GM12878 (cell line): ENCODE results near the gene DERA. TPM values are rescaled to one million over a fixed set of nuclear protein-coding genes. Genes with fewer than 3 reads are reported as not detected.

ENCODE experiments used
- ATAC-seq: fragments of 200-7000 bp; cut with Tn5 transposase; 3 replicates; pipeline ENCODE4 v1.9.1; 2020; ENCODE audit warnings: mild to moderate bottlenecking, moderate library complexity
- BruUV-seq: library from RNA; stranded (reverse); fragments of 400-500 nt; replicated peaks from 2 replicates; lab custom pipeline; 2021; lab: Mats Ljungman, UMichigan
- CTCF ChIA-PET: fragments of 300-600 bp; sonication (Branson Sonifier 250); formaldehyde crosslinking; extraction: SDS; loops from one replicate; lab custom pipeline; 2021; ENCODE audit warnings: inconsistent platforms; lab: Yijun Ruan, JAX
- POLR2A ChIA-PET: fragments of 350-600 bp; formaldehyde crosslinking; extraction: SDS; loops from one replicate; lab custom pipeline; 2021; ENCODE audit warnings: inconsistent platforms; lab: Charles Lee
- RAD21 ChIA-PET: fragments of 300-600 bp; sonication (Branson Sonifier 250); formaldehyde crosslinking; loops from one replicate; lab custom pipeline; 2023; ENCODE audit warnings: antibody characterized with exemption; ENCODE audit not compliant: unreplicated experiment; lab: Charles Lee
- SMC1A ChIA-PET: fragments of 300-600 bp; sonication (Branson Sonifier 250); formaldehyde crosslinking; loops from one replicate; lab custom pipeline; 2023; ENCODE audit not compliant: unreplicated experiment, uncharacterized antibody; lab: Charles Lee
- DNase-seq: peaks from one replicate; pipeline ENCODE4 v3.0.0-alpha.2; 2011; ENCODE audit warnings: low read depth, low spot score
- FAIRE-seq: peaks from 3 replicates; lab custom pipeline; 2011; peaks lifted over from hg19 to GRCh38; lab: Jason Lieb, UNC
- H2AFZ ChIP-seq: 2 replicates; pipeline ENCODE4 v1.6.0; 2011; ENCODE audit warnings: low read depth, low read length, control low read depth; ENCODE audit not compliant: control insufficient read depth
- H3K27ac ChIP-seq: 2 replicates; pipeline ENCODE4 v1.5.1; 2011; ENCODE audit warnings: control low read depth; ENCODE audit not compliant: control insufficient read depth, insufficient read depth
- H3K27me3 ChIP-seq, 2 experiments: replicated peaks in 1 of 2; 2 replicates each; pipeline versions ENCODE4 v1.6.0 to v1.6.1; 2011; ENCODE audit warnings: low read length in 1 of 2; ENCODE audit not compliant: control insufficient read depth in 2 of 2, insufficient read depth in 2 of 2
- H3K36me3 ChIP-seq, 2 experiments: 2 replicates each; pipeline ENCODE4 v1.5.1; 2011; ENCODE audit warnings: low read length in 1 of 2; ENCODE audit not compliant: control insufficient read depth in 2 of 2, insufficient read depth in 2 of 2
- H3K4me1 ChIP-seq: 2 replicates; pipeline ENCODE4 v1.6.1; 2011; ENCODE audit warnings: mild to moderate bottlenecking, low read length, moderate library complexity, mixed read lengths; ENCODE audit not compliant: control insufficient read depth, insufficient read depth
- H3K4me2 ChIP-seq: 2 replicates; pipeline ENCODE4 v1.6.0; 2011; ENCODE audit warnings: control low read depth; ENCODE audit not compliant: control insufficient read depth, insufficient read depth
- H3K4me3 ChIP-seq: fragments of 200-600 bp; sonication (generic); 2 replicates; pipeline ENCODE4 v1.5.1; 2016
- H3K79me2 ChIP-seq: 2 replicates; pipeline ENCODE4 v1.6.0; 2011; ENCODE audit warnings: low read length; ENCODE audit not compliant: control insufficient read depth, insufficient read depth
- H3K9ac ChIP-seq: 2 replicates; pipeline ENCODE4 v1.8.0; 2011; ENCODE audit warnings: low read length, control low read depth, mixed read lengths; ENCODE audit not compliant: control insufficient read depth, insufficient read depth
- H3K9me3 ChIP-seq: replicated peaks from 3 replicates; pipeline ENCODE4 v1.5.1; 2011; ENCODE audit warnings: mild to moderate bottlenecking, low read length; ENCODE audit not compliant: control insufficient read depth, insufficient read depth
- H4K20me1 ChIP-seq: 2 replicates; pipeline ENCODE4 v1.6.0; 2011; ENCODE audit not compliant: control insufficient read depth, insufficient read depth
- BCLAF1 ChIP-seq: fragments of 450-650 bp; IDR thresholded peaks from 2 replicates; pipeline ENCODE4 v1.6.1; 2017; ENCODE audit warnings: antibody characterized with exemption, mild to moderate bottlenecking, moderate library complexity
- CEBPB ChIP-seq, 2 experiments: fragments of 150-350 bp in 1 of 2; IDR thresholded peaks; 2 replicates each; pipeline ENCODE4 v1.6.1; 2012 to 2014; ENCODE audit warnings: low read depth in 2 of 2, low read length in 2 of 2, borderline replicate concordance in 1 of 2, inconsistent platforms in 1 of 2
- EGR1 ChIP-seq, 2 experiments: IDR thresholded peaks; 1 replicate in 1 of 2; 2 replicates in 1 of 2; pipeline ENCODE4 v1.6.1; 2011 to 2012; ENCODE audit warnings: low read depth in 2 of 2, low read length in 2 of 2, borderline replicate concordance in 1 of 2, mild to moderate bottlenecking in 1 of 2, moderate library complexity in 1 of 2
- GATAD2B ChIP-seq: fragments of 450-650 bp; conservative IDR thresholded peaks from 2 replicates; pipeline ENCODE4 v1.6.1; 2017; ENCODE audit warnings: low read depth, mild to moderate bottlenecking, moderate library complexity
- HCFC1 ChIP-seq: fragments of 150-350 bp; IDR thresholded peaks from 2 replicates; pipeline ENCODE4 v1.6.1; 2014; ENCODE audit warnings: low read length
- MEF2B ChIP-seq: fragments of 450-650 bp; IDR thresholded peaks from 2 replicates; pipeline ENCODE4 v1.6.1; 2018; ENCODE audit warnings: mild to moderate bottlenecking, moderate library complexity; ENCODE audit not compliant: partially characterized antibody, poor library complexity, severe bottlenecking
- POU2F2 ChIP-seq: IDR thresholded peaks from 3 replicates; pipeline ENCODE4 v1.6.1; 2011; ENCODE audit warnings: low read depth, mild to moderate bottlenecking, low read length, borderline replicate concordance
- RAD51 ChIP-seq: fragments of 450-650 bp; IDR thresholded peaks from 2 replicates; pipeline ENCODE4 v1.6.1; 2016; ENCODE audit warnings: moderate library complexity, mild to moderate bottlenecking, inconsistent platforms
- RELA ChIP-seq: fragments of 450-650 bp; IDR thresholded peaks from 2 replicates; pipeline ENCODE4 v1.8.0; 2014; ENCODE audit warnings: borderline replicate concordance; ENCODE audit not compliant: partially characterized antibody
- SREBF2 ChIP-seq: IDR thresholded peaks from 2 replicates; pipeline ENCODE4 v1.6.1; 2012; ENCODE audit warnings: mild to moderate bottlenecking, low read length
- SRF ChIP-seq, 2 experiments: IDR thresholded peaks; 2 replicates each; pipeline ENCODE4 v1.6.1; 2011; ENCODE audit warnings: low read depth in 2 of 2, low read length in 2 of 2, mild to moderate bottlenecking in 1 of 2, moderate library complexity in 1 of 2
- STAT1 ChIP-seq: fragments of 450-650 bp; conservative IDR thresholded peaks from 2 replicates; pipeline ENCODE4 v1.6.1; 2014; ENCODE audit warnings: antibody characterized with exemption, mild to moderate bottlenecking
- WRNIP1 ChIP-seq: IDR thresholded peaks from 2 replicates; pipeline ENCODE4 v1.6.1; 2011; ENCODE audit warnings: low read depth, low read length, improper control_type of control experiment, borderline replicate concordance
- YBX1 ChIP-seq: fragments of 450-650 bp; IDR thresholded peaks from 2 replicates; pipeline ENCODE4 v1.6.1; 2016; ENCODE audit warnings: antibody characterized with exemption
- ZBTB40 ChIP-seq: fragments of 450-650 bp; IDR thresholded peaks from 2 replicates; pipeline ENCODE4 v1.6.1; 2016; ENCODE audit warnings: mild to moderate bottlenecking, moderate library complexity, borderline replicate concordance
- ZNF207 ChIP-seq: fragments of 450-650 bp; IDR thresholded peaks from 2 replicates; pipeline ENCODE4 v1.6.1; 2014; ENCODE audit warnings: antibody characterized with exemption, mild to moderate bottlenecking, borderline replicate concordance
- ZNF217 ChIP-seq: fragments of 450-650 bp; IDR thresholded peaks from 2 replicates; pipeline ENCODE4 v1.6.1; 2017; ENCODE audit warnings: antibody characterized with exemption, mild to moderate bottlenecking
- WGBS: methylation state at CpG from one replicate; pipeline ENCODE4 v1.1.6; 2016; ENCODE audit warnings: low lambda C conversion rate; ENCODE audit not compliant: insufficient replicate concordance, insufficient coverage; ENCODE audit errors: missing lambda C conversion rate; 5-methylcytosine and 5-hydroxymethylcytosine counted together
- in situ Hi-C: fragments of 300-500 bp; cut with MboI; formaldehyde crosslinking; loops from 9 replicates; pipeline ENCODE4 v1.14.3; 2018; ENCODE audit warnings: mixed read lengths
- intact Hi-C: fragments of 100-400 bp; cut with micrococcal nuclease; formaldehyde crosslinking; loops from one replicate; pipeline ENCODE4 v1.14.2; 2022; ENCODE audit not compliant: unreplicated experiment
- polyA plus RNA-seq, 11 experiments: library from polyadenylated mRNA; depleted of rRNA in 4 of 11; unstranded in 6 of 11; stranded (reverse) in 5 of 11; fragments of >200 nt; fragmentation: Nextera tagmentation in 4 of 11; fragmentation: Illumina TruSeq in 1 of 11; extraction: Ambion mirVana in 4 of 11; extraction: Trizol in 1 of 11; gene quantifications; 1 replicate in 1 of 11; 2 replicates in 10 of 11; pipeline versions ENCODE4 v1.2.1 to v1.2.3, GENCODE V29; 2011 to 2016; ENCODE audit warnings: inconsistent platforms in 2 of 11, missing spikeins in 2 of 11, low read depth in 1 of 11
- total RNA-seq, 4 experiments: library from RNA; depleted of rRNA in 3 of 4; stranded (reverse); fragments of >200 nt in 3 of 4; fragmentation: Illumina TruSeq in 1 of 4; extraction: Trizol in 1 of 4; gene quantifications; 2 replicates each; pipeline versions ENCODE4 v1.2.1 to v1.2.3, GENCODE V29; 2013 to 2021

Gene DERA
- total and polyA plus RNA-seq, 10 of the 15 experiments (the other 5 are each of a cell fraction or from before 2014, with no cell fraction given): 34.9 to 97.1 (median 40.8) TPM

GRCh38 chr12:16046266-16046665 lies 135.1 kb downstream of the DERA start:
- DNase-seq: no peak
- H3K4me2 ChIP-seq: no peak overlapping the region
- intact Hi-C loops (no loop called here), in situ Hi-C loops (no loop called here)
- ChIA-PET SMC1A (no interaction called here), POLR2A (interaction anchor here (0.6 kb wide), 1 partner anchor 1391 kb away, joined by 10 read pairs; no protein-coding TSS in a partner anchor), RAD21 (no interaction called here), CTCF (interaction anchor here (0.9 to 1.0 kb wide), 2 partner anchors 13 to 27 kb away, joined by 3 to 4 read pairs; no protein-coding TSS in a partner anchor)
- no peak for FAIRE-seq
- H3K27me3 ChIP-seq: no peaks in the 10 kb centered on the region
- H3K9me3 ChIP-seq: no peaks in the 10 kb centered on the region
- no peaks in the 10 kb centered on the region for H3K36me3 ChIP-seq
- H3K79me2 ChIP-seq: no peaks in the 10 kb centered on the region
- WGBS: 95% methylated on average over 1 of the region's 1 CpG
- no peak overlapping the region for H3K9ac ChIP-seq
- no peaks in the 10 kb centered on the region for H4K20me1 ChIP-seq
- H3K4me1 ChIP-seq: no peaks in the 10 kb centered on the region
- no TSS peak for BruUV-seq
- H3K27ac ChIP-seq: no peak overlapping the region
- no peak overlapping the region for H3K4me3 ChIP-seq
- ATAC-seq: no peak
- no peak overlapping the region for H2AFZ ChIP-seq
- TF ChIP-seq RELA (no peak), STAT1 (no peak), YBX1 (no peak), CEBPB (IDR thresholded peaks at IDR 0.05; ENCODE audit: borderline replicate concordance in 1 of 2, low read depth in 2 of 2, low read length in 2 of 2) (no peak), WRNIP1 (no peak), ZNF217 (no peak), ZNF207 (no peak), EGR1 (IDR thresholded peaks at IDR 0.05; ENCODE audit: borderline replicate concordance in 1 of 2, low read depth in 2 of 2, low read length in 2 of 2) (no peak), MEF2B (no peak), GATAD2B (no peak), BCLAF1 (no peak), POU2F2 (no peak), HCFC1 (no peak), ZBTB40 (no peak), SRF (IDR thresholded peaks at IDR 0.05; ENCODE audit: low read depth in 2 of 2, low read length in 2 of 2) (no peak), RAD51 (no peak), SREBF2 (no peak)
